ENCODE results near the gene FHL1.
"Not testable (repeated sequence)": the region's sequence is repeated elsewhere in the genome, so short reads cannot be mapped to it uniquely, and the experiment has no call there.

Gene FHL1

GRCh38 chrX:136147315-136147901 is at the start of gene FHL1:
TSS of gene FHL1 (plus strand) at chrX:136147533.
- FAIRE-seq (no peak), DNase-seq (ENCODE audit: insufficient read length, low spot score) (peak; percentile 20)

- FAIRE-seq (no peak), DNase-seq (ENCODE audit: insufficient read length, low spot score) (no peak)
Measured at GRCh38 chrX:136097871-136098805, 49.2 kb upstream of the FHL1 start.

- FAIRE-seq: no peak
- DNase-seq (ENCODE audit: insufficient read length, low spot score): no peak
Measured at GRCh38 chrX:136104936-136105335, 42.4 kb upstream of the FHL1 start.

- no peak for DNase-seq (ENCODE audit: insufficient read length, low spot score)
- no peak for FAIRE-seq
Measured at GRCh38 chrX:136106920-136107528, 40.3 kb upstream of the FHL1 start.

GRCh38 chrX:136108905-136109304 is 38.4 kb upstream of the FHL1 start:
- DNase-seq (ENCODE audit: insufficient read length, low spot score); FAIRE-seq: not testable (repeated sequence)

GRCh38 chrX:136112286-136112685 is 35.0 kb upstream of the FHL1 start:
- FAIRE-seq: no peak

GRCh38 chrX:136112778-136113177 is 34.6 kb upstream of the FHL1 start:
- DNase-seq (ENCODE audit: insufficient read length, low spot score) (no peak), FAIRE-seq (peak; percentile 61)

More at GRCh38 chrX:136112286-136112685, 35.0 kb upstream of the FHL1 start:
- no peak for DNase-seq (ENCODE audit: insufficient read length, low spot score)

- no peak for FAIRE-seq
- no peak for DNase-seq (ENCODE audit: insufficient read length, low spot score)
Measured at GRCh38 chrX:136115126-136115903, 32.0 kb upstream of the FHL1 start.

GRCh38 chrX:136115904-136116297 is 31.4 kb upstream of the FHL1 start:
- DNase-seq (ENCODE audit: insufficient read length, low spot score): no peak
- FAIRE-seq: no peak

GRCh38 chrX:136121788-136122187 is 25.5 kb upstream of the FHL1 start:
- DNase-seq (ENCODE audit: insufficient read length, low spot score) (no peak), FAIRE-seq (no peak)

GRCh38 chrX:136122207-136122606 is 25.1 kb upstream of the FHL1 start:
- FAIRE-seq (no peak), DNase-seq (ENCODE audit: insufficient read length, low spot score) (no peak)

- no peak for FAIRE-seq
- no peak for DNase-seq (ENCODE audit: insufficient read length, low spot score)
Measured at GRCh38 chrX:136125106-136125505, 22.2 kb upstream of the FHL1 start.

- FAIRE-seq (peak; percentile 23), DNase-seq (ENCODE audit: insufficient read length, low spot score) (no peak)
Measured at GRCh38 chrX:136126371-136126770, 21.0 kb upstream of the FHL1 start.

GRCh38 chrX:136126872-136127406 is 20.4 kb upstream of the FHL1 start:
- FAIRE-seq: no peak
- DNase-seq (ENCODE audit: insufficient read length, low spot score): no peak

GRCh38 chrX:136128743-136129142 is 18.6 kb upstream of the FHL1 start:
- no peak for FAIRE-seq
- no peak for DNase-seq (ENCODE audit: insufficient read length, low spot score)

- DNase-seq (ENCODE audit: insufficient read length, low spot score) (no peak), FAIRE-seq (no peak)
Measured at GRCh38 chrX:136130931-136131833, 16.2 kb upstream of the FHL1 start.

GRCh38 chrX:136138939-136139338 is 8.4 kb upstream of the FHL1 start:
- no peak for FAIRE-seq
- no peak for DNase-seq (ENCODE audit: insufficient read length, low spot score)

GRCh38 chrX:136141569-136141968 is 5.8 kb upstream of the FHL1 start:
- no peak for DNase-seq (ENCODE audit: insufficient read length, low spot score)
- no peak for FAIRE-seq

GRCh38 chrX:136142592-136142991 is 4.7 kb upstream of the FHL1 start:
- FAIRE-seq: no peak
- DNase-seq (ENCODE audit: insufficient read length, low spot score): no peak

GRCh38 chrX:136143711-136144110 is 3.6 kb upstream of the FHL1 start:
- FAIRE-seq (no peak), DNase-seq (ENCODE audit: insufficient read length, low spot score) (no peak)

Measured in GM19239 (cell line).